ENCODE data around the gene STIM1. TPM values are rescaled to one million over a fixed set of nuclear protein-coding genes. Genes with fewer than 3 reads are reported as not detected.
"Not testable (repeated sequence)": the region's sequence is repeated elsewhere in the genome, so short reads cannot be mapped to it uniquely, and the experiment has no call there.

The STIM1 gene
- total and polyA plus RNA-seq, 10 of the 15 experiments (the other 5 are each of a cell fraction or from before 2014, with no cell fraction given), result 8.6 to 57.7 (median 29.3) TPM

DNA sequence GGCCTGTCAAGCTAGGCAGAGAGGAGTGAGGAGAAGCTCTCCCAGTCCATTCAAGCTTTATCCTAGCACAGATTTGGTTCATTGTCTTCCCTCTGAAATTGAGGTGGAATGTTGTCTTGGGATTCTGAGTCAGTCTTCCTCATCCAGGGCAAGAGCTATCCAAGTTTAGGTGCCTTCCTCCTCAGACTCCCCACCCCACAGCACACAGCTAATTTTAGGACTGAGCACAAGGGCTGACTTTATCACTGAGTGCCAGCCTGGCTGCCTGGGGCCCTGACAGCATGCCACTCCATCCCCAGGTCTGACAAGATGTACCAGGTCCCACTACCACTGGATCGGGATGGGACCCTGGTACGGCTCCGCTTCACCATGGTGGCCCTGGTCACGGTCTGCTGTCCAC lies 44.5 kb upstream of the STIM1 start:
- Histone ChIP-seq H3K9ac (ENCODE audit: control insufficient read depth, insufficient read depth, low read length) (no peak overlapping the region), H3K4me1 (ENCODE audit: control insufficient read depth, insufficient read depth, low read length) (no peaks in the 10 kb centered on the region), H3K27me3 (replicated peaks in 1 of 2; ENCODE audit: control insufficient read depth in 2 of 2, insufficient read depth in 2 of 2, low read length in 1 of 2) (no peaks in the 10 kb centered on the region), H3K79me2 (ENCODE audit: control insufficient read depth, insufficient read depth, low read length) (no peaks in the 10 kb centered on the region), H4K20me1 (ENCODE audit: control insufficient read depth, insufficient read depth) (no peaks in the 10 kb centered on the region), H3K4me3 (no peak overlapping the region), H3K9me3 (replicated peaks; ENCODE audit: control insufficient read depth, insufficient read depth, low read length) (no peaks in the 10 kb centered on the region), H3K36me3 (ENCODE audit: control insufficient read depth in 2 of 2, insufficient read depth in 2 of 2, low read length in 1 of 2) (no peaks in the 10 kb centered on the region; a peak in 1 of 4 replicates), H3K4me2 (ENCODE audit: control insufficient read depth, insufficient read depth) (no peak overlapping the region), H2AFZ (ENCODE audit: control insufficient read depth, low read depth, low read length) (no peak overlapping the region), H3K27ac (ENCODE audit: control insufficient read depth, insufficient read depth) (no peak overlapping the region)
- SMC1A ChIA-PET (ENCODE audit: uncharacterized antibody, unreplicated experiment), result interaction anchor here (0.7 to 4.1 kb wide), 6 partner anchors 9 to 262 kb away, joined by 4 to 33 read pairs (median 6); partner anchors contain the start of gene NUP98
- RAD21 ChIA-PET (ENCODE audit: unreplicated experiment), result interaction anchor here (1.0 to 4.4 kb wide), 3 partner anchors 26 to 262 kb away, joined by 3 to 25 read pairs (median 4); no protein-coding TSS in a partner anchor
- WGBS (ENCODE audit: insufficient coverage, insufficient replicate concordance, low lambda C conversion rate, missing lambda C conversion rate), result 89% methylated on average over 4 of the region's 4 CpGs
- DNase-seq (ENCODE audit: low read depth, low spot score) (no peak), ATAC-seq (no peak), FAIRE-seq (no peak)
- TF ChIP-seq, protein P1, sequence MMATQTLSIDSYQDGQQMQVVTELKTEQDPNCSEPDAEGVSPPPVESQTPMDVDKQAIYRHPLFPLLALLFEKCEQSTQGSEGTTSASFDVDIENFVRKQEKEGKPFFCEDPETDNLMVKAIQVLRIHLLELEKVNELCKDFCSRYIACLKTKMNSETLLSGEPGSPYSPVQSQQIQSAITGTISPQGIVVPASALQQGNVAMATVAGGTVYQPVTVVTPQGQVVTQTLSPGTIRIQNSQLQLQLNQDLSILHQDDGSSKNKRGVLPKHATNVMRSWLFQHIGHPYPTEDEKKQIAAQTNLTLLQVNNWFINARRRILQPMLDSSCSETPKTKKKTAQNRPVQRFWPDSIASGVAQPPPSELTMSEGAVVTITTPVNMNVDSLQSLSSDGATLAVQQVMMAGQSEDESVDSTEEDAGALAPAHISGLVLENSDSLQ (IDR thresholded peaks at IDR 0.05), result no peak
- TF ChIP-seq, protein P2, sequence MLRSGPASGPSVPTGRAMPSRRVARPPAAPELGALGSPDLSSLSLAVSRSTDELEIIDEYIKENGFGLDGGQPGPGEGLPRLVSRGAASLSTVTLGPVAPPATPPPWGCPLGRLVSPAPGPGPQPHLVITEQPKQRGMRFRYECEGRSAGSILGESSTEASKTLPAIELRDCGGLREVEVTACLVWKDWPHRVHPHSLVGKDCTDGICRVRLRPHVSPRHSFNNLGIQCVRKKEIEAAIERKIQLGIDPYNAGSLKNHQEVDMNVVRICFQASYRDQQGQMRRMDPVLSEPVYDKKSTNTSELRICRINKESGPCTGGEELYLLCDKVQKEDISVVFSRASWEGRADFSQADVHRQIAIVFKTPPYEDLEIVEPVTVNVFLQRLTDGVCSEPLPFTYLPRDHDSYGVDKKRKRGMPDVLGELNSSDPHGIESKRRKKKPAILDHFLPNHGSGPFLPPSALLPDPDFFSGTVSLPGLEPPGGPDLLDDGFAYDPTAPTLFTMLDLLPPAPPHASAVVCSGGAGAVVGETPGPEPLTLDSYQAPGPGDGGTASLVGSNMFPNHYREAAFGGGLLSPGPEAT (IDR thresholded peaks at IDR 0.05; ENCODE audit: low read depth), result no peak
- TF ChIP-seq FOS (IDR thresholded peaks at IDR 0.05; ENCODE audit: borderline replicate concordance, extremely low read depth, insufficient read length), result no peak
- TF ChIP-seq CEBPZ (IDR thresholded peaks at IDR 0.05; ENCODE audit: low read depth, low read length), result no peak
- no peak for TF ChIP-seq SP1 (IDR thresholded peaks at IDR 0.05; ENCODE audit: low read depth, low read length)
- TF ChIP-seq ZBTB11 (CRISPR knock-in tag; IDR thresholded peaks at IDR 0.05), result no peak
- TF ChIP-seq EED (IDR thresholded peaks at IDR 0.05; ENCODE audit: low read depth), result no peak
- CTCF ChIA-PET, result interaction anchor here (0.6 to 3.9 kb wide), 11 partner anchors 12 to 262 kb away, joined by 3 to 43 read pairs (median 3); no protein-coding TSS in a partner anchor
- POLR2A ChIA-PET, result no interaction called here
- intact Hi-C loops (cut with micrococcal nuclease; ENCODE audit: unreplicated experiment), result no loop called here
- no TSS peak for BruUV-seq (replicated peaks)
- in situ Hi-C loops (cut with MboI), result no loop called here

DNA sequence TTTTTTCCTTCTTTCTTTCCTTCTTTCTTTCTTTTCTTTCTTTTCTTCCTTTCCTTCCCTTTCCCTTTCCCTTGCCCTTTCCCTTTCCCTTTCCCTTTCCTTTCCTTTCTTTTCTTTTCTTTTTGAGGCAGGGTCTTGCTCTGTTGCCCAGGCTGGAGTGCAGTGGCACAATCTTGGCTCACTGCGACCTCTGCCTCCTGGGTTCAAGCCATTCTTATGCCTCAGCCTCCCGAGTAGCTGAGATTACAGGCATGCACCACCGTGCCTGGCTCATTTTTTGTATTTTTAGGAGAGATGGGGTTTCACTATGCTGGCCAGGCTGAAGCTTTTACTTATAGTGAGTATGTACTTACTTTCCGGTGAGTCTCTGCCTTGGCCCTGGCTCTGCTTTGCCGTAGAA lies 40.6 kb upstream of the STIM1 start:
- FAIRE-seq; H2AFZ ChIP-seq (ENCODE audit: control insufficient read depth, low read depth, low read length); BruUV-seq (replicated peaks); in situ Hi-C loops (cut with MboI); H3K79me2 ChIP-seq (ENCODE audit: control insufficient read depth, insufficient read depth, low read length); H3K36me3 ChIP-seq (ENCODE audit: control insufficient read depth in 2 of 2, insufficient read depth in 2 of 2, low read length in 1 of 2); H3K9me3 ChIP-seq (replicated peaks; ENCODE audit: control insufficient read depth, insufficient read depth, low read length); SMC1A ChIA-PET (ENCODE audit: uncharacterized antibody, unreplicated experiment); H3K4me3 ChIP-seq; DNase-seq (ENCODE audit: low read depth, low spot score); RAD21 ChIA-PET (ENCODE audit: unreplicated experiment); H3K9ac ChIP-seq (ENCODE audit: control insufficient read depth, insufficient read depth, low read length); ATAC-seq; H3K27me3 ChIP-seq (replicated peaks in 1 of 2; ENCODE audit: control insufficient read depth in 2 of 2, insufficient read depth in 2 of 2, low read length in 1 of 2); intact Hi-C loops (cut with micrococcal nuclease; ENCODE audit: unreplicated experiment); H3K4me2 ChIP-seq (ENCODE audit: control insufficient read depth, insufficient read depth); H3K27ac ChIP-seq (ENCODE audit: control insufficient read depth, insufficient read depth); H4K20me1 ChIP-seq (ENCODE audit: control insufficient read depth, insufficient read depth); H3K4me1 ChIP-seq (ENCODE audit: control insufficient read depth, insufficient read depth, low read length); POLR2A ChIA-PET: not testable (repeated sequence)
- CTCF ChIA-PET, result interaction anchor here (1.0 to 1.3 kb wide), 3 partner anchors 8 to 258 kb away, joined by 3 to 5 read pairs (median 4); no protein-coding TSS in a partner anchor
- 97% methylated on average over 5 of the region's 5 CpGs for WGBS (ENCODE audit: insufficient coverage, insufficient replicate concordance, low lambda C conversion rate, missing lambda C conversion rate)

Measured in GM12878 (cell line).